ENCODE results near the gene FBXL7.

- TF ChIP-seq CTCF (IDR thresholded peaks at IDR 0.05; ENCODE audit: low read depth, low read length) (no peak), MAX (IDR thresholded peaks at IDR 0.05; ENCODE audit: low read depth, low read length) (no peak), POLR2A (IDR thresholded peaks at IDR 0.05; ENCODE audit: extremely low read depth, insufficient read length) (no peak), MYC (IDR thresholded peaks at IDR 0.05; ENCODE audit: low read depth, low read length) (no peak)
Measured at GRCh38 chr5:15852217-15852616, 352.2 kb downstream of the FBXL7 start.

Measured in NB4 (cell line).